Ammon's horn (tissue), 1 donor: Measurements from ENCODE around the gene RORB.

Experiments
- DNase-seq: peaks from one replicate; pipeline ENCODE4 v3.0.0-alpha.2; 2016; ENCODE audit warnings: low spot score

Gene RORB

DNA sequence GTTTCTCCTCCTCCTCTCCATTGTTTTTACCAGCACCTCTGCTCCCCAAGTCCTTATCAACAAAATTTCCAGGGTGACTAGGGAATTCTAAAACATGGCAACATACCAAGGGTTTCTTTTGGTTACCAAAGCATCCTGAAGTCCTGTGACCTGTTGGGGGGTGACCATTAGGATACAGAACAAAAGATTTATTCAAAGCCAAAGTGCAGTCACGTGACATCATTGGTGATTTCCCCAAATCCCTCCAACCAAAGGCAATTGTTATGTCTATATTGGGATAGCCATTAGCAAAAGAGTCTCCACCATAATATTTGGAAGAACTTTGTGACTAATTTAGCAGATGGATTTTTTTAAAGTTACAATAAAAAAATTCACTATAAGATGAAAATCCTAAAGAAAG, 222.2 kb downstream of the RORB start:
- DNase-seq = no peak

GRCh38 chr9:74721696-74722660, 224.8 kb downstream of the RORB start:
- no peak for DNase-seq

GRCh38 chr9:74724317-74724716, 227.2 kb downstream of the RORB start:
- no peak for DNase-seq

- no peak for DNase-seq
These were observed 229.4 kb downstream of the RORB start for GRCh38 chr9:74726581-74726980.

DNA sequence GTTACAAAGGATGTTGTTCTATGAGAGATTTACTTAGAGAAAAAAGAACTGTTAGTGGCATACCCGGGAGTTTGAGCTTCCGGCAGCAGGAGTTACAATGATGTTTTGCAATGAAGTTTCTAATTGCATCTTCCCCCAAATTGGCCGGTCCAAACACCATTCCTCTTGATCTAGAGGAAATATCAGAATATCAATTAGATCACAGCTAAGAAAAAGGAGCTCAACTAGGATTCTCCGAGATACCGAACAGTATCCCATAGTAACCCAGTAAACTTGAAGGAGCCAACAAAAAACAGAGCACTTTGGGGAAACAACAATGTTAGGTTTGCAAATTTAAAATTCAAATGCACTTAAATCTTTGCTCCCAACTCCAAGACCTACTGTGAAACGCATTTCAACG, 231.0 kb downstream of the RORB start:
- peak; percentile 30 for DNase-seq

DNA sequence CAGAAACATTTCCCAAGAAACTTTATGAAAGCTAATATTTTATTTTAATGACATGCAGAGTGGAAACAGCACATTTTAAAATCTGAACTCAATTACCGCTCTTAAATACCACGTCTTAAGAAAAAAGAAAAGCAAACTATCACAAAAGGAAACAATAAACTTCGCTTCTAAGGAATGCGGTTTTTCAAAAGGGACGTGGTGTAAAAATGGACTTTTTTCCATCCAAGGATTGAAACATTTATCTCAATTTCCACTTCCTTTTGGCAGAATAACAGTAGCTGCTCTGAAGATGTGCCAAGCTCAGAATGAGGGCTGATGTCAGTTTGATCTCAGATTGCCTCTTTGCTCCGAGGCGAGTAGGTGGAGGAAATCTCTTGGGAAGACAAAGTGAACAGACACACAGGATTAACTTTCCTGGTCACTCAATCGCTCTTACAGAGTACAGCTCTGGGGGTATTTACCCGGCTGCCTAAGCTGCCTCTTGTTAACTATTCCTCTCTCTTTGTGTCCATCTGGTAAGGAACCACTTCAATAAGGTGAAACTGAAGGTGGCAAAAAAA, 232.1 kb downstream of the RORB start:
- DNase-seq = peak; percentile 8

DNA sequence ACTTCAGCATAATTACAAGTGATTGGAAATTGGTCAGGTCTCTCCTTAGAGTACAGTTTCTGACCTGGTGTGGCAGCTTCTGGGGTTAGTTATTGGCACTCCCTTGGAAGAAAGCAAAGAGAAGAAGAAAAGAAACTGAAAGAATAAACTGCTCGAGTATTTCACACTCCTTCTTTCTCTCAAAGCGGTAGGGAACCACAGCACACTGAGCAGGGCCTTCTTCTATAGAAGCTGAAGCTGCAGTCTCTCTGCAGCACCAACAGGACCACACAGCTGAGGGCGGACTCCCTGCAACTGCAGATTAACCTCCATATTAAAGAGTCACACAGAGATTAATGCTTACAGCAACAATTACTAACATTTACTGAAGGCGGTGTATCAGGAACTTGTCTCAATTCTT, 238.6 kb downstream of the RORB start:
- no peak for DNase-seq

DNA sequence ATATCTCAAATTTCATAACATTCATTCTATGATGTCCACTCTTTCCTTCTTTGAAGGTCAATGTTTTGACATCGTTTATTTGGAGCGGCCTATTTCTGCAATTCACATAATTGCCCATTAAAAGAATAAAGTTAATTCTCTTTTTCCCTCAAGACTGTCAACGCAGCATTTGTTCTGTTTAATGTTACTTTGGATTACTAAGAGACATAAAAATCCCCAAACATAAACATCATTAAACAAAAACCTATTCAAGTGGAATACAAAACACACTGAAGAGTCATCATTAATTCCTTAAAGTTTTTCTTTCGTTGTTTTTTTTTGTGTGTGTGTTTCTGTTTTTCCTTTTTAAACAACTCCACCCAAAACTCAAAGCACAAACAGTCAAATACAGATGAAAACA, 239.5 kb downstream of the RORB start:
- no peak for DNase-seq

- no peak for DNase-seq
These were observed 245.2 kb downstream of the RORB start for GRCh38 chr9:74742191-74742790.
